B cell (primary cell): Measurements from ENCODE around the gene SNRNP48. TPM values are rescaled to one million over a fixed set of nuclear protein-coding genes. Genes with fewer than 3 reads are reported as not detected.

Experiments used
- ATAC-seq: fragments of 200-7000 bp; cut with Tn5 transposase; one replicate; pipeline ENCODE4 v1.10.0; 2021; ENCODE audit warnings: low read depth, mild to moderate bottlenecking, moderate number of reproducible peaks, moderate library complexity
- CTCF ChIA-PET: fragments of 350-600 bp; sonication (Branson Sonifier 250); formaldehyde crosslinking; loops from one replicate; lab custom pipeline; 2021; ENCODE audit warnings: antibody characterized with exemption, inconsistent platforms; lab: Charles Lee
- POLR2A ChIA-PET: fragments of 350-600 bp; sonication (Branson Sonifier 250); formaldehyde crosslinking; loops from one replicate; lab custom pipeline; 2021; ENCODE audit warnings: antibody characterized with exemption; lab: Charles Lee
- DNase-seq: peaks from one replicate; pipeline ENCODE4 v3.0.0; 2013
- H2AFZ ChIP-seq: 2 replicates; pipeline ENCODE4 v1.6.1; 2012; ENCODE audit warnings: mild to moderate bottlenecking, low read depth, low read length; ENCODE audit not compliant: insufficient read depth, poor library complexity, severe bottlenecking
- H3K27ac ChIP-seq, 2 donors: 1 replicate in 1 of 2; 2 replicates in 1 of 2; pipeline ENCODE4 v1.5.1; 2012 to 2013; ENCODE audit warnings: low read length in 2 of 2, mild to moderate bottlenecking in 2 of 2, moderate library complexity in 1 of 2
- H3K27me3 ChIP-seq, 4 experiments: fragments of 200-600 bp in 1 of 4; sonication (generic) in 1 of 4; replicated peaks in 1 of 4; 1 replicate in 2 of 4; 2 replicates in 2 of 4; pipeline versions ENCODE4 v1.6.1 to v1.7.0; 2013 to 2016; ENCODE audit warnings: low read length in 3 of 4, mild to moderate bottlenecking in 2 of 4, mixed read lengths in 1 of 4, moderate library complexity in 1 of 4; ENCODE audit not compliant: insufficient read depth in 4 of 4, control insufficient read depth in 3 of 4; ENCODE audit errors: control extremely low read depth in 1 of 4
- H3K36me3 ChIP-seq, 2 experiments: replicated peaks in 1 of 2; 1 replicate in 1 of 2; 2 replicates in 1 of 2; pipeline versions ENCODE4 v1.6.1 to v1.7.1; 2013; ENCODE audit warnings: low read length in 1 of 2; ENCODE audit not compliant: insufficient read depth in 2 of 2, control insufficient read depth in 1 of 2; ENCODE audit errors: control extremely low read depth in 1 of 2, extremely low read depth in 1 of 2
- H3K4me1 ChIP-seq, 2 donors: fragments of 200-600 bp in 1 of 2; sonication (generic) in 1 of 2; 1 replicate in 1 of 2; 2 replicates in 1 of 2; pipeline versions ENCODE4 v1.5.1 to v1.6.1; 2013 to 2017; ENCODE audit warnings: low read length in 2 of 2; ENCODE audit not compliant: control insufficient read depth in 2 of 2, insufficient read depth in 2 of 2
- H3K4me2 ChIP-seq: replicated peaks from 2 replicates; pipeline ENCODE3; 2012; ENCODE audit warnings: mild to moderate bottlenecking, low read depth, low read length; ENCODE audit not compliant: poor library complexity, severe bottlenecking
- H3K4me3 ChIP-seq, 5 experiments: fragments of 200-600 bp in 1 of 5; sonication (generic) in 1 of 5; 1 replicate in 3 of 5; 2 replicates in 2 of 5; pipeline versions ENCODE4 v1.5.1 to v1.7.0; 2011 to 2016; ENCODE audit warnings: low read length in 4 of 5, mild to moderate bottlenecking in 4 of 5, low read depth in 2 of 5, control low read depth in 1 of 5, moderate library complexity in 1 of 5; ENCODE audit not compliant: insufficient read depth in 1 of 5; ENCODE audit errors: control extremely low read depth in 1 of 5, extremely low read depth in 1 of 5
- H3K79me2 ChIP-seq: fragments of 200-600 bp; sonication (generic); one replicate; pipeline ENCODE4 v1.6.0; 2016; ENCODE audit warnings: low read length; ENCODE audit not compliant: control insufficient read depth, insufficient read depth
- H3K9ac ChIP-seq: fragments of 200-600 bp; sonication (generic); 2 replicates; pipeline ENCODE4 v1.6.1; 2017; ENCODE audit warnings: mild to moderate bottlenecking, low read length, moderate library complexity
- H3K9me3 ChIP-seq, 3 donors: one replicate each; pipeline versions ENCODE4 v1.6.1 to v1.7.1; 2013; ENCODE audit warnings: low read length in 2 of 3; ENCODE audit not compliant: control insufficient read depth in 2 of 3, insufficient read depth in 1 of 3; ENCODE audit errors: control extremely low read depth in 1 of 3
- H4K20me1 ChIP-seq: 2 replicates; pipeline ENCODE4 v1.6.0; 2012; ENCODE audit warnings: mild to moderate bottlenecking, low read length; ENCODE audit not compliant: insufficient read depth, control insufficient read depth, poor library complexity, severe bottlenecking
- H3K27ac Mint-ChIP-seq: one replicate; pipeline ENCODE4 v1.8.0; 2021; ENCODE audit warnings: mixed read lengths
- H3K27me3 Mint-ChIP-seq: one replicate; pipeline ENCODE4 v1.8.0; 2021; ENCODE audit warnings: mixed read lengths
- H3K4me1 Mint-ChIP-seq: one replicate; pipeline ENCODE4 v1.8.0; 2021; ENCODE audit warnings: mixed read lengths
- H3K4me3 Mint-ChIP-seq: one replicate; pipeline ENCODE4 v1.8.0; 2021; ENCODE audit warnings: mixed read lengths
- H3K9me3 Mint-ChIP-seq: one replicate; pipeline ENCODE4 v1.8.0; 2022; ENCODE audit warnings: mixed read lengths; ENCODE audit not compliant: insufficient read depth
- EZH2 ChIP-seq: IDR thresholded peaks from 2 replicates; pipeline ENCODE4 v1.6.1; 2012; ENCODE audit warnings: borderline replicate concordance, low read depth, mild to moderate bottlenecking, moderate library complexity, low read length; ENCODE audit not compliant: insufficient read depth, poor library complexity, severe bottlenecking
- WGBS: methylation state at CpG from one replicate; pipeline ENCODE4 v1.1.5; 2013; ENCODE audit warnings: missing lambda C conversion rate; ENCODE audit not compliant: insufficient coverage; 5-methylcytosine and 5-hydroxymethylcytosine counted together
- intact Hi-C: fragments of 100-400 bp; cut with micrococcal nuclease; formaldehyde crosslinking; loops from one replicate; pipeline ENCODE4 v1.10.0; 2022
- polyA plus RNA-seq: library from polyadenylated mRNA; depleted of rRNA; stranded (reverse); fragments of >200 nt; gene quantifications from 2 replicates; pipeline ENCODE4 v1.2.3, GENCODE V29; 2012
- total RNA-seq, 2 donors: library from RNA; stranded (reverse); fragments of 120-200 nt in 1 of 2; gene quantifications; 1 replicate in 1 of 2; 2 replicates in 1 of 2; pipeline versions ENCODE4 v1.2.3 to v1.2.4, GENCODE V29; 2013 to 2022
- TF ChIP-seq, protein P1 (sequence below): fragments of 200-600 bp; IDR thresholded peaks from one replicate; pipeline ENCODE4 v1.8.0; 2022; ENCODE audit warnings: antibody characterized with exemption, mild to moderate bottlenecking

SNRNP48 gene
- total and polyA plus RNA-seq, 2 donors (not counting 1 experiment from before 2014, with no cell fraction given), result 8.9 to 22.9 TPM

DNA sequence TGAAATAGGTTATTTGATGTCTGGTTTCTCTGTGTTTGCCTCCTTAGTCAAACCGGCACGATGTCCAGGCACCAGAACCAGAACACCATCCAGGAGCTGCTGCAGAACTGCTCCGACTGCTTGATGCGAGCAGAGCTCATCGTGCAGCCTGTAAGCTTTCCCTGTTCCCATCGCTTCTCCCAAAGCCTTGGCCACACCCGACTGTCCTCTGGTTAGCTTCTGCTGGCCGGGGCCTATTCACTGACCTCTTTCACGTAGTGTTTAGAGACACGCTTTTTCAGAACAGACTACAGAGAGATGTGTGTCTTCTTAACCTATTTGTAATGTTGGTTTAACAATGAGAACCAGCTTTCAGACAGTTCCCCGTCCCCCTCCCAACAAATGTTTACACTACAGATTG is 34.3 kb upstream of the SNRNP48 start:
- DNase-seq (no peak), ATAC-seq (no peak)
- TF ChIP-seq, protein P1, sequence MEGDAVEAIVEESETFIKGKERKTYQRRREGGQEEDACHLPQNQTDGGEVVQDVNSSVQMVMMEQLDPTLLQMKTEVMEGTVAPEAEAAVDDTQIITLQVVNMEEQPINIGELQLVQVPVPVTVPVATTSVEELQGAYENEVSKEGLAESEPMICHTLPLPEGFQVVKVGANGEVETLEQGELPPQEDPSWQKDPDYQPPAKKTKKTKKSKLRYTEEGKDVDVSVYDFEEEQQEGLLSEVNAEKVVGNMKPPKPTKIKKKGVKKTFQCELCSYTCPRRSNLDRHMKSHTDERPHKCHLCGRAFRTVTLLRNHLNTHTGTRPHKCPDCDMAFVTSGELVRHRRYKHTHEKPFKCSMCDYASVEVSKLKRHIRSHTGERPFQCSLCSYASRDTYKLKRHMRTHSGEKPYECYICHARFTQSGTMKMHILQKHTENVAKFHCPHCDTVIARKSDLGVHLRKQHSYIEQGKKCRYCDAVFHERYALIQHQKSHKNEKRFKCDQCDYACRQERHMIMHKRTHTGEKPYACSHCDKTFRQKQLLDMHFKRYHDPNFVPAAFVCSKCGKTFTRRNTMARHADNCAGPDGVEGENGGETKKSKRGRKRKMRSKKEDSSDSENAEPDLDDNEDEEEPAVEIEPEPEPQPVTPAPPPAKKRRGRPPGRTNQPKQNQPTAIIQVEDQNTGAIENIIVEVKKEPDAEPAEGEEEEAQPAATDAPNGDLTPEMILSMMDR, result no peak
- TF ChIP-seq EZH2, result no peak
- ChIA-PET POLR2A (no interaction called here), CTCF (no interaction called here)
- Mint-ChIP-seq H3K27me3 (peaks cover 45% of the 10 kb centered on the region), H3K27ac (no peak overlapping the region), H3K9me3 (no peaks in the 10 kb centered on the region), H3K4me1 (no peaks in the 10 kb centered on the region), H3K4me3 (no peak overlapping the region)
- no peaks in the 10 kb centered on the region for H3K4me1 ChIP-seq
- no peaks in the 10 kb centered on the region for H3K79me2 ChIP-seq
- H4K20me1 ChIP-seq, result no peaks in the 10 kb centered on the region
- H3K9ac ChIP-seq, result no peak overlapping the region
- no peak overlapping the region for H3K4me3 ChIP-seq
- peaks cover 0 to 3% (median 0%) of the 10 kb centered on the region in 3 donors for H3K9me3 ChIP-seq
- H3K4me2 ChIP-seq, result no peak overlapping the region
- peaks cover 0 to 2% (median 0%) of the 10 kb centered on the region in 4 experiments for H3K27me3 ChIP-seq
- H3K36me3 ChIP-seq, result no peaks in the 10 kb centered on the region
- WGBS, result 92% methylated on average over 7 of the region's 11 CpGs
- H3K27ac ChIP-seq, result no peak overlapping the region
- no peak overlapping the region for H2AFZ ChIP-seq
- intact Hi-C loops, result no loop called here

- CTCF ChIA-PET, result no interaction called here
- Mint-ChIP-seq H3K4me3 (no peak overlapping the region), H3K27ac (no peak overlapping the region), H3K27me3 (peaks cover 49% of the 10 kb centered on the region), H3K9me3 (no peaks in the 10 kb centered on the region), H3K4me1 (no peaks in the 10 kb centered on the region)
- Histone ChIP-seq H3K4me2 (no peak overlapping the region), H3K4me1 (no peaks in the 10 kb centered on the region), H3K4me3 (no peak overlapping the region), H3K79me2 (no peaks in the 10 kb centered on the region), H3K27me3 (peaks cover 0 to 4% (median 1%) of the 10 kb centered on the region in 4 experiments), H3K9me3 (peaks cover 0 to 3% (median 0%) of the 10 kb centered on the region in 3 donors), H3K9ac (no peak overlapping the region), H2AFZ (no peak overlapping the region), H3K27ac (no peak overlapping the region), H3K36me3 (no peaks in the 10 kb centered on the region), H4K20me1 (no peaks in the 10 kb centered on the region)
- POLR2A ChIA-PET, result no interaction called here
- TF ChIP-seq, protein P1, result no peak
- no peak for TF ChIP-seq EZH2
- intact Hi-C loops, result no loop called here
- WGBS, result 100% methylated on average over 1 of the region's 12 CpGs
- ATAC-seq (no peak), DNase-seq (no peak)
These were observed 33.4 kb upstream of the SNRNP48 start for GRCh38 chr6:7556394-7557106.
